Posterior cingulate gyrus (tissue), 11 donors: Measurements from ENCODE around the gene COG1.
A peak's percentile ranks its signal among the peaks of the same experiment; 100 is the strongest.
"Not testable (repeated sequence)": the region's sequence is repeated elsewhere in the genome, so short reads cannot be mapped to it uniquely, and the experiment has no call there.

Experiments used
- DNase-seq, 10 donors: peaks; one replicate each; pipeline versions ENCODE4 v3.0.0 to v3.0.0-alpha.2; 2020 to 2021; ENCODE audit warnings: mixed read lengths in 3 of 10
- intact Hi-C: fragments of 100-400 bp; cut with DNase I; formaldehyde crosslinking; loops from one replicate; pipeline ENCODE4 v1.15.1; 2023

COG1 gene

GRCh38 chr17:73192894-73193701, at the start of gene COG1:
COG1 (plus strand) TSS chr17:73193055; CDS start chr17:73193070, 15 bp downstream.
- intact Hi-C loops, result loop anchor here (2.0 to 10.0 kb wide), 4 partner anchors 40 to 638 kb away; partner anchors contain the start of gene SLC39A11
- peak; percentile 63 to 93 (median 78) for DNase-seq

GRCh38 chr17:73144209-73144608, 48.6 kb upstream of the COG1 start:
- DNase-seq, intact Hi-C loops: not testable (repeated sequence)

GRCh38 chr17:73145641-73146040, 47.2 kb upstream of the COG1 start:
- DNase-seq, result no peak
- intact Hi-C loops, result no loop called here

- intact Hi-C loops, DNase-seq: not testable (repeated sequence)
Observed at GRCh38 chr17:73147791-73148190, 45.1 kb upstream of the COG1 start.

GRCh38 chr17:73148540-73149334, 44.1 kb upstream of the COG1 start:
- intact Hi-C loops, result no loop called here
- no peak for DNase-seq

GRCh38 chr17:73150622-73151300, 42.1 kb upstream of the COG1 start:
- DNase-seq, result not testable (repeated sequence)
- intact Hi-C loops, result loop anchor here (10.0 kb wide), 1 partner anchor 426 kb away; no protein-coding TSS in a partner anchor

- intact Hi-C loops, result loop anchor here (10.0 kb wide), 1 partner anchor 427 kb away; no protein-coding TSS in a partner anchor
- no peak for DNase-seq
Observed at GRCh38 chr17:73151916-73152632, 40.8 kb upstream of the COG1 start.

GRCh38 chr17:73155410-73156165, 37.3 kb upstream of the COG1 start:
- DNase-seq, result peak in 1 of 10 donors; percentile 19
- intact Hi-C loops, result loop anchor here (1.0 to 10.0 kb wide), 2 partner anchors 169 to 431 kb away; no protein-coding TSS in a partner anchor

GRCh38 chr17:73156166-73156840, 36.6 kb upstream of the COG1 start:
- intact Hi-C loops, result loop anchor here (1.0 to 10.0 kb wide), 2 partner anchors 170 to 432 kb away; no protein-coding TSS in a partner anchor
- peak; percentile 61 to 96 (median 78) for DNase-seq

GRCh38 chr17:73156887-73157520, 35.9 kb upstream of the COG1 start:
- intact Hi-C loops, result loop anchor here (1.0 to 10.0 kb wide), 2 partner anchors 171 to 432 kb away; no protein-coding TSS in a partner anchor
- DNase-seq, result no peak

- DNase-seq, result no peak
Observed at GRCh38 chr17:73157521-73157890, 35.3 kb upstream of the COG1 start.

GRCh38 chr17:73158133-73158532, 34.7 kb upstream of the COG1 start:
- intact Hi-C loops, result loop anchor here (10.0 kb wide), 1 partner anchor 433 kb away; no protein-coding TSS in a partner anchor
- DNase-seq, result no peak

More at GRCh38 chr17:73157521-73157890, 35.3 kb upstream of the COG1 start:
- intact Hi-C loops, result loop anchor here (10.0 kb wide), 1 partner anchor 433 kb away; no protein-coding TSS in a partner anchor

GRCh38 chr17:73160980-73161630, 31.8 kb upstream of the COG1 start:
- no peak for DNase-seq
- intact Hi-C loops, result no loop called here

- DNase-seq, result no peak
- intact Hi-C loops, result no loop called here
Observed at GRCh38 chr17:73163043-73163442, 29.8 kb upstream of the COG1 start.

- intact Hi-C loops, result no loop called here
- DNase-seq, result no peak
Observed at GRCh38 chr17:73165616-73166404, 27.0 kb upstream of the COG1 start.

- intact Hi-C loops, result no loop called here
Observed at GRCh38 chr17:73166731-73167581, 25.9 kb upstream of the COG1 start.

More at GRCh38 chr17:73166731-73167581, 25.9 kb upstream of the COG1 start:
- DNase-seq, result no peak
